GM23338 (cell line): ENCODE measurements around the gene TEX101. TPM values are rescaled to one million over a fixed set of nuclear protein-coding genes. Genes with fewer than 3 reads are reported as not detected.
"Not testable (repeated sequence)": the region's sequence is repeated elsewhere in the genome, so short reads cannot be mapped to it uniquely, and the experiment has no call there.

ENCODE experiments used
- ATAC-seq: fragments of 200-7000 bp; cut with Tn5 transposase; 3 replicates; pipeline ENCODE4 v1.9.1; 2020
- DNase-seq: peaks from one replicate; pipeline ENCODE4 v3.0.0-alpha.2; 2015; ENCODE audit warnings: low spot score
- H2AFZ ChIP-seq: fragments of 200-600 bp; sonication (generic); 2 replicates; pipeline ENCODE4 v1.8.0; 2016; ENCODE audit warnings: antibody characterized with exemption, mild to moderate bottlenecking, moderate library complexity
- H3F3A ChIP-seq: fragments of 200-600 bp; sonication (generic); replicated peaks from 2 replicates; pipeline ENCODE4 v1.8.0; 2017; ENCODE audit warnings: antibody characterized with exemption, mixed run types, low read depth
- H3K27ac ChIP-seq: fragments of 200-600 bp; sonication (generic); 2 replicates; pipeline ENCODE4 v1.6.1; 2016; ENCODE audit warnings: low read depth
- H3K27me3 ChIP-seq: fragments of 200-600 bp; sonication (generic); 2 replicates; pipeline ENCODE4 v1.8.0; 2016; ENCODE audit warnings: mild to moderate bottlenecking, mixed run types, moderate library complexity; ENCODE audit not compliant: insufficient read depth
- H3K36me3 ChIP-seq: fragments of 200-600 bp; sonication (generic); 2 replicates; pipeline ENCODE4 v1.8.0; 2016; ENCODE audit warnings: mild to moderate bottlenecking; ENCODE audit not compliant: insufficient read depth
- H3K4me1 ChIP-seq: fragments of 200-600 bp; sonication (generic); 2 replicates; pipeline ENCODE4 v1.8.0; 2016; ENCODE audit warnings: mild to moderate bottlenecking, moderate library complexity; ENCODE audit not compliant: insufficient read depth
- H3K4me2 ChIP-seq: fragments of 200-600 bp; sonication (generic); 2 replicates; pipeline ENCODE4 v1.7.1; 2017; ENCODE audit warnings: mixed run types
- H3K4me3 ChIP-seq: fragments of 200-600 bp; sonication (generic); 2 replicates; pipeline ENCODE4 v1.6.1; 2016; ENCODE audit warnings: mixed run types
- H3K79me2 ChIP-seq: fragments of 200-600 bp; sonication (generic); replicated peaks from 2 replicates; pipeline ENCODE4 v1.8.0; 2017; ENCODE audit warnings: mild to moderate bottlenecking; ENCODE audit not compliant: insufficient read depth
- H3K9me2 ChIP-seq: fragments of 200-600 bp; sonication (generic); 2 replicates; pipeline ENCODE4 v1.8.0; 2017; ENCODE audit not compliant: insufficient read depth
- H4K20me1 ChIP-seq: fragments of 200-600 bp; sonication (generic); replicated peaks from 2 replicates; pipeline ENCODE4 v1.8.0; 2017; ENCODE audit warnings: mild to moderate bottlenecking; ENCODE audit not compliant: insufficient read depth
- H3K27ac Mint-ChIP-seq: 2 replicates; pipeline ENCODE4 v1.8.0; 2020; ENCODE audit warnings: inconsistent platforms, mild to moderate bottlenecking, moderate library complexity, mixed read lengths
- H3K27me3 Mint-ChIP-seq: 3 replicates; pipeline ENCODE4 v1.8.0; 2022; ENCODE audit warnings: low read depth, mild to moderate bottlenecking, moderate library complexity, mixed read lengths, inconsistent platforms; ENCODE audit not compliant: insufficient read depth, poor library complexity
- H3K36me3 Mint-ChIP-seq: 3 replicates; pipeline ENCODE4 v1.8.0; 2021; ENCODE audit warnings: low read depth, mild to moderate bottlenecking, inconsistent platforms, moderate library complexity, mixed read lengths
- H3K4me1 Mint-ChIP-seq: 3 replicates; pipeline ENCODE4 v1.8.0; 2020; ENCODE audit warnings: mild to moderate bottlenecking, inconsistent platforms, mixed read lengths
- H3K4me3 Mint-ChIP-seq: 3 replicates; pipeline ENCODE4 v1.8.0; 2021; ENCODE audit warnings: moderate library complexity, mild to moderate bottlenecking, inconsistent platforms, mixed read lengths
- H3K9me3 Mint-ChIP-seq: 3 replicates; pipeline ENCODE4 v1.8.0; 2020; ENCODE audit warnings: moderate library complexity, mild to moderate bottlenecking, inconsistent platforms, mixed read lengths
- CREB1 ChIP-seq: fragments of 250-450 bp; sonication (Bioruptor Pico); IDR thresholded peaks from 2 replicates; pipeline ENCODE4 v1.5.0; 2020; ENCODE audit warnings: low read depth, mild to moderate bottlenecking, moderate library complexity
- EZH2 ChIP-seq: fragments of 200-600 bp; sonication (generic); IDR thresholded peaks from one replicate; pipeline ENCODE4 v1.8.0; 2017; ENCODE audit warnings: antibody characterized with exemption, mild to moderate bottlenecking, low read depth; ENCODE audit not compliant: unreplicated experiment
- EZH2phosphoT487 ChIP-seq: fragments of 200-600 bp; sonication (generic); IDR thresholded peaks from one replicate; pipeline ENCODE4 v1.8.1; 2018; ENCODE audit warnings: antibody characterized with exemption; ENCODE audit not compliant: unreplicated experiment
- JUNB ChIP-seq: IDR thresholded peaks from one replicate; pipeline ENCODE4 v1.6.1; 2016; ENCODE audit warnings: antibody characterized with exemption; ENCODE audit not compliant: unreplicated experiment
- POLR2AphosphoS5 ChIP-seq: IDR thresholded peaks from 2 replicates; pipeline ENCODE4 v1.6.1; 2016; ENCODE audit warnings: antibody characterized with exemption, low read depth
- STAT1 ChIP-seq: IDR thresholded peaks from one replicate; pipeline ENCODE4 v1.6.1; 2016; ENCODE audit warnings: antibody characterized with exemption; ENCODE audit not compliant: unreplicated experiment
- ZNF114 ChIP-seq: fragments of 250-450 bp; sonication (Bioruptor Pico); IDR thresholded peaks from 2 replicates; pipeline ENCODE4 v1.5.0; 2020; ENCODE audit warnings: mild to moderate bottlenecking, moderate library complexity
- ZNF331 ChIP-seq: fragments of 250-450 bp; sonication (Bioruptor Pico); IDR thresholded peaks from 2 replicates; pipeline ENCODE4 v1.5.0; 2020; ENCODE audit warnings: low read depth, mild to moderate bottlenecking, moderate library complexity
- ZNF462 ChIP-seq: fragments of 250-450 bp; sonication (Bioruptor Pico); IDR thresholded peaks from 2 replicates; pipeline ENCODE4 v1.5.0; 2020; ENCODE audit warnings: mild to moderate bottlenecking, moderate library complexity
- polyA plus RNA-seq: library from polyadenylated mRNA; unstranded; fragments of >200 nt; fragmentation: Nextera tagmentation; extraction: Ambion mirVana; gene quantifications from 2 replicates; pipeline ENCODE4 v1.2.1, GENCODE V29; 2016
- total RNA-seq: library from RNA; depleted of rRNA; stranded (reverse); fragments of >200 nt; shearing (Covaris generic); gene quantifications from 2 replicates; pipeline ENCODE4 v1.2.3, GENCODE V29; 2014
- TF ChIP-seq, protein P1 (sequence below): IDR thresholded peaks from one replicate; pipeline ENCODE4 v1.6.1; 2018; ENCODE audit warnings: antibody characterized with exemption; ENCODE audit not compliant: unreplicated experiment
- TF ChIP-seq, protein P2 (sequence below): IDR thresholded peaks from 2 replicates; pipeline ENCODE4 v1.6.1; 2016; ENCODE audit warnings: antibody characterized with exemption

The TEX101 gene
- total and polyA plus RNA-seq, 2 experiments from 2014 or later: not detected

GRCh38 chr19:43444091-43444490 lies 29.4 kb downstream of the TEX101 start:
- not testable (repeated sequence) for H3K27me3 Mint-ChIP-seq, H3K36me3 Mint-ChIP-seq

DNA sequence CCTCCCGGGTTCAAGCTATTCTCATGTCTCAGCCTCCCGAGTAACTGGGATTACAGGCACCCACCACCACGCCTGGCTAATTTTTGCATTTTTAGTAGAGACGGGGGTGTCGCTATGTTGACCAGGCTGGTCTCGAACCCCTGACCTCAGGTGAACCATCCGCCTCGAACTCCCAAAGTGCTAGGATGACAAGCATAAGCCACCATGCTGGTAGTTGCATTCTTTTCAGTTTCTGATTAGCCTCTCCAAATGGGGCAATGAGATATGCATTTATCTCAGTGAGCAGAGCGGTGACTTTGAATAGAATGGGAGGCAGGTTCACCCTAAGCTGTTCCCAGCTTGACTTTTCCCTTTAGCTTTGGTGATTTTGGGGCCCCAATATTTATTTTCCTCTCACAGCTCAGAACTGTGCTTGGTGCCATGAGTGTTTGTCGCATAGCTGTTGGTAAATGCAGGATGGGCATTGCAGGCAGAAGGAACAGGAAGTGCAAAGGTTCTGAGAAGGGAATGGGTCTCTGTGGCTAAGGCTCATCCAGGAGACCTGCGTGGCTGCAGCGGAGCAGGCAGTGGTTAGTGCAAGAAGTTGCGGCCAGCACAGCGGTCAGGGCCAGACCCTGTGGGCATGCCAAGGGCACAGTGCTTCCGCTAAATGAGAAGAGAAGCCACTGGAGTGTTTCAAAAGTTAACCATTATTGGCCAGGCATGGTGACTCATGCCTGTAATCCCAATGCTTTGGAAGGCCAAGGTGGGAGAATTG lies 30.0 kb downstream of the TEX101 start:
- H3K27ac ChIP-seq: no peak overlapping the region
- H3K9me3 Mint-ChIP-seq: peaks cover 5% of the 10 kb centered on the region; the same call in 2 of the 3 replicates
- H3K4me3 Mint-ChIP-seq: no peak overlapping the region
- H3K4me1 Mint-ChIP-seq: peaks cover 3% of the 10 kb centered on the region; the same call in 2 of the 3 replicates
- H3K4me2 ChIP-seq: no peak overlapping the region
- H3K27ac Mint-ChIP-seq: no peak overlapping the region
- H3K36me3 ChIP-seq: no peaks in the 10 kb centered on the region
- H3F3A ChIP-seq: no peaks in the 10 kb centered on the region
- no peaks in the 10 kb centered on the region; the same call in 2 of the 3 replicates for H3K36me3 Mint-ChIP-seq
- H2AFZ ChIP-seq: no peak overlapping the region
- no peaks in the 10 kb centered on the region for H3K4me1 ChIP-seq
- no peaks in the 10 kb centered on the region for H3K9me2 ChIP-seq
- H3K27me3 ChIP-seq: no peaks in the 10 kb centered on the region
- no peak for DNase-seq
- H4K20me1 ChIP-seq: no peaks in the 10 kb centered on the region
- H3K27me3 Mint-ChIP-seq: peaks cover 9% of the 10 kb centered on the region
- H3K4me3 ChIP-seq: no peak overlapping the region
- no peaks in the 10 kb centered on the region for H3K79me2 ChIP-seq
- no peak for ATAC-seq
- TF ChIP-seq, protein P1, sequence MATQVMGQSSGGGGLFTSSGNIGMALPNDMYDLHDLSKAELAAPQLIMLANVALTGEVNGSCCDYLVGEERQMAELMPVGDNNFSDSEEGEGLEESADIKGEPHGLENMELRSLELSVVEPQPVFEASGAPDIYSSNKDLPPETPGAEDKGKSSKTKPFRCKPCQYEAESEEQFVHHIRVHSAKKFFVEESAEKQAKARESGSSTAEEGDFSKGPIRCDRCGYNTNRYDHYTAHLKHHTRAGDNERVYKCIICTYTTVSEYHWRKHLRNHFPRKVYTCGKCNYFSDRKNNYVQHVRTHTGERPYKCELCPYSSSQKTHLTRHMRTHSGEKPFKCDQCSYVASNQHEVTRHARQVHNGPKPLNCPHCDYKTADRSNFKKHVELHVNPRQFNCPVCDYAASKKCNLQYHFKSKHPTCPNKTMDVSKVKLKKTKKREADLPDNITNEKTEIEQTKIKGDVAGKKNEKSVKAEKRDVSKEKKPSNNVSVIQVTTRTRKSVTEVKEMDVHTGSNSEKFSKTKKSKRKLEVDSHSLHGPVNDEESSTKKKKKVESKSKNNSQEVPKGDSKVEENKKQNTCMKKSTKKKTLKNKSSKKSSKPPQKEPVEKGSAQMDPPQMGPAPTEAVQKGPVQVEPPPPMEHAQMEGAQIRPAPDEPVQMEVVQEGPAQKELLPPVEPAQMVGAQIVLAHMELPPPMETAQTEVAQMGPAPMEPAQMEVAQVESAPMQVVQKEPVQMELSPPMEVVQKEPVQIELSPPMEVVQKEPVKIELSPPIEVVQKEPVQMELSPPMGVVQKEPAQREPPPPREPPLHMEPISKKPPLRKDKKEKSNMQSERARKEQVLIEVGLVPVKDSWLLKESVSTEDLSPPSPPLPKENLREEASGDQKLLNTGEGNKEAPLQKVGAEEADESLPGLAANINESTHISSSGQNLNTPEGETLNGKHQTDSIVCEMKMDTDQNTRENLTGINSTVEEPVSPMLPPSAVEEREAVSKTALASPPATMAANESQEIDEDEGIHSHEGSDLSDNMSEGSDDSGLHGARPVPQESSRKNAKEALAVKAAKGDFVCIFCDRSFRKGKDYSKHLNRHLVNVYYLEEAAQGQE: no peak
- TF ChIP-seq POLR2AphosphoS5 (no peak), JUNB (no peak), ZNF114 (CRISPR knock-in tag) (no peak), STAT1 (no peak), EZH2 (no peak), EZH2phosphoT487 (no peak), CREB1 (CRISPR knock-in tag) (no peak), ZNF331 (no peak), ZNF462 (CRISPR knock-in tag) (no peak)
- TF ChIP-seq, protein P2, sequence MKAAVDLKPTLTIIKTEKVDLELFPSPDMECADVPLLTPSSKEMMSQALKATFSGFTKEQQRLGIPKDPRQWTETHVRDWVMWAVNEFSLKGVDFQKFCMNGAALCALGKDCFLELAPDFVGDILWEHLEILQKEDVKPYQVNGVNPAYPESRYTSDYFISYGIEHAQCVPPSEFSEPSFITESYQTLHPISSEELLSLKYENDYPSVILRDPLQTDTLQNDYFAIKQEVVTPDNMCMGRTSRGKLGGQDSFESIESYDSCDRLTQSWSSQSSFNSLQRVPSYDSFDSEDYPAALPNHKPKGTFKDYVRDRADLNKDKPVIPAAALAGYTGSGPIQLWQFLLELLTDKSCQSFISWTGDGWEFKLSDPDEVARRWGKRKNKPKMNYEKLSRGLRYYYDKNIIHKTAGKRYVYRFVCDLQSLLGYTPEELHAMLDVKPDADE: no peak

More at GRCh38 chr19:43444091-43444490, 29.4 kb downstream of the TEX101 start:
- not testable (repeated sequence) for H3K79me2 ChIP-seq, H3K4me3 Mint-ChIP-seq, H3K27ac ChIP-seq, H3K27ac Mint-ChIP-seq, DNase-seq, H3K4me2 ChIP-seq, H3K36me3 ChIP-seq, ATAC-seq, H3K4me1 Mint-ChIP-seq, H3K27me3 ChIP-seq, H3F3A ChIP-seq, H3K4me3 ChIP-seq, H2AFZ ChIP-seq, H3K4me1 ChIP-seq, H4K20me1 ChIP-seq, H3K9me2 ChIP-seq, H3K9me3 Mint-ChIP-seq
